NT2/D1 (cell line): ENCODE data around the gene SLC39A11.

Experiments used
- DNase-seq: peaks from one replicate; pipeline ENCODE4 v3.0.0-alpha.2; 2011; ENCODE audit warnings: low read depth, low spot score
- H3K27me3 ChIP-seq: 2 replicates; pipeline ENCODE4 v1.6.0; 2011; ENCODE audit warnings: mild to moderate bottlenecking; ENCODE audit not compliant: insufficient read length, insufficient read depth
- H3K36me3 ChIP-seq: 2 replicates; pipeline ENCODE4 v1.6.1; 2011; ENCODE audit warnings: mild to moderate bottlenecking, low read length, mixed read lengths; ENCODE audit not compliant: insufficient read depth, insufficient read length
- H3K4me1 ChIP-seq: 2 replicates; pipeline ENCODE4 v1.5.1; 2011; ENCODE audit not compliant: insufficient read depth, insufficient read length
- H3K4me3 ChIP-seq: 2 replicates; pipeline ENCODE4 v1.5.1; 2011; ENCODE audit warnings: low read depth; ENCODE audit not compliant: insufficient read length
- H3K9ac ChIP-seq: 2 replicates; pipeline ENCODE4 v1.6.0; 2011; ENCODE audit warnings: low read depth; ENCODE audit not compliant: insufficient read length
- H3K9me3 ChIP-seq: 2 replicates; pipeline ENCODE4 v1.5.1; 2011; ENCODE audit warnings: mild to moderate bottlenecking, low read length; ENCODE audit not compliant: insufficient read depth
- SUZ12 ChIP-seq: IDR thresholded peaks from 2 replicates; pipeline ENCODE4 v1.6.1; 2011; ENCODE audit not compliant: insufficient read length, insufficient read depth; ENCODE audit errors: extremely low read depth
- YY1 ChIP-seq: IDR thresholded peaks from 2 replicates; pipeline ENCODE4 v1.6.1; 2011; ENCODE audit not compliant: insufficient read length, insufficient read depth
- ZNF274 ChIP-seq: IDR thresholded peaks from 2 replicates; pipeline ENCODE4 v1.6.1; 2011; ENCODE audit warnings: mild to moderate bottlenecking, low read depth, low read length

SLC39A11 gene

GRCh38 chr17:73096866-73097265, 4.4 kb upstream of the SLC39A11 start:
- no peak for DNase-seq
- H3K4me3 ChIP-seq, result no peak overlapping the region
- H3K36me3 ChIP-seq, result no peaks in the 10 kb centered on the region
- peaks cover 5% of the 10 kb centered on the region for H3K27me3 ChIP-seq
- H3K4me1 ChIP-seq, result peaks cover 3% of the 10 kb centered on the region
- TF ChIP-seq SUZ12 (no peak), YY1 (no peak), ZNF274 (no peak)
- no peak overlapping the region for H3K9ac ChIP-seq
- no peaks in the 10 kb centered on the region for H3K9me3 ChIP-seq

- Histone ChIP-seq H3K4me3 (no peak overlapping the region), H3K9me3 (no peaks in the 10 kb centered on the region), H3K36me3 (no peaks in the 10 kb centered on the region), H3K9ac (no peak overlapping the region), H3K27me3 (peaks cover 5% of the 10 kb centered on the region), H3K4me1 (peaks cover 3% of the 10 kb centered on the region)
- no peak for TF ChIP-seq YY1
- no peak for TF ChIP-seq ZNF274
- TF ChIP-seq SUZ12, result no peak
- DNase-seq, result no peak
Observed at GRCh38 chr17:73096211-73096610, 3.7 kb upstream of the SLC39A11 start.

- Histone ChIP-seq H3K9ac (no peak overlapping the region), H3K9me3 (no peaks in the 10 kb centered on the region), H3K27me3 (peaks cover 5% of the 10 kb centered on the region), H3K4me1 (peaks cover 6% of the 10 kb centered on the region), H3K36me3 (peaks cover 7% of the 10 kb centered on the region), H3K4me3 (no peak overlapping the region)
- TF ChIP-seq YY1 (no peak), SUZ12 (no peak), ZNF274 (no peak)
- no peak for DNase-seq
Observed at GRCh38 chr17:73093286-73093685, 798 bp upstream of the SLC39A11 start.

GRCh38 chr17:73091770-73092522, 542 bp downstream of the SLC39A11 start:
- DNase-seq, result peak; percentile 8
- Histone ChIP-seq H3K4me3 (peak overlapping the region; percentile 76), H3K27me3 (peaks cover 5% of the 10 kb centered on the region), H3K9ac (peak overlapping the region; percentile 74), H3K9me3 (no peaks in the 10 kb centered on the region), H3K4me1 (peaks cover 6% of the 10 kb centered on the region), H3K36me3 (peaks cover 17% of the 10 kb centered on the region)
- TF ChIP-seq SUZ12 (no peak), YY1 (no peak), ZNF274 (no peak)

- Histone ChIP-seq H3K9me3 (no peaks in the 10 kb centered on the region), H3K27me3 (peaks cover 5% of the 10 kb centered on the region), H3K4me3 (peak overlapping the region; percentile 76), H3K4me1 (peaks cover 6% of the 10 kb centered on the region), H3K36me3 (peaks cover 20% of the 10 kb centered on the region), H3K9ac (peak overlapping the region; percentile 74)
- no peak for TF ChIP-seq YY1
- no peak for TF ChIP-seq SUZ12
- no peak for TF ChIP-seq ZNF274
- no peak for DNase-seq
Observed at GRCh38 chr17:73091410-73091769, 1.1 kb downstream of the SLC39A11 start.

- H3K4me1 ChIP-seq, result peaks cover 6% of the 10 kb centered on the region
- no peak for TF ChIP-seq ZNF274
- no peak for TF ChIP-seq SUZ12
- TF ChIP-seq YY1, result no peak
- no peaks in the 10 kb centered on the region for H3K9me3 ChIP-seq
- no peak overlapping the region for H3K4me3 ChIP-seq
- DNase-seq, result no peak
- peaks cover 3% of the 10 kb centered on the region for H3K27me3 ChIP-seq
- H3K9ac ChIP-seq, result peak overlapping the region; percentile 44
- H3K36me3 ChIP-seq, result peaks cover 28% of the 10 kb centered on the region
Observed at GRCh38 chr17:73090396-73091202, 1.9 kb downstream of the SLC39A11 start.
